OCI-LY1 (cell line): ENCODE measurements around the gene RPL22L1.

Source experiments
- EZH2 ChIP-seq: fragments of 200-600 bp; sonication (generic), shearing (Covaris generic); IDR thresholded peaks from 2 replicates; pipeline ENCODE4 v1.8.0; 2017; ENCODE audit warnings: borderline replicate concordance, mixed run types, mild to moderate bottlenecking, antibody characterized with exemption, low read length, moderate library complexity, mixed read lengths
- TF ChIP-seq, protein P1 (sequence below): fragments of 200-600 bp; sonication (generic), shearing (Covaris generic); IDR thresholded peaks from 2 replicates; pipeline ENCODE4 v1.5.1; 2017; ENCODE audit warnings: mild to moderate bottlenecking, antibody characterized with exemption, low read length, moderate library complexity, mixed read lengths

DNA sequence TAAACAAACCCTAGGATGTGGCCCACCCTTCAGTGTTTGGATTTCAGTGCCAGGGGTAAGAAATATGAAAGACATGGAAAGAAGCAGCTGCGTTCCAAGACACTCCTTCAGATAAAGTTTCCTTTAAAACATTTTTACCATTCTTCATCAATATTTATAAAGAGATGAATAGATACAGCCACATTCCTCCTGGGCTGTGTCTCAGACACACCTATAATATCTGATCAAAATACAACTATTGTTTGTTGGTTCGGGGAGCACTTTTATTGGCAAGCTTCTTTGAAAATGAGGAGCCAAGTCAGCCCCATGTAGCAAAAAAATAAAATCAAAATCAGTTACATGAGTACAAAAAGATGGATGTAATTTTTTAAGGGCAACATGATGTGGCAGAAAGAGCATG is 53.2 kb downstream of the RPL22L1 start:
- TF ChIP-seq, protein P1, sequence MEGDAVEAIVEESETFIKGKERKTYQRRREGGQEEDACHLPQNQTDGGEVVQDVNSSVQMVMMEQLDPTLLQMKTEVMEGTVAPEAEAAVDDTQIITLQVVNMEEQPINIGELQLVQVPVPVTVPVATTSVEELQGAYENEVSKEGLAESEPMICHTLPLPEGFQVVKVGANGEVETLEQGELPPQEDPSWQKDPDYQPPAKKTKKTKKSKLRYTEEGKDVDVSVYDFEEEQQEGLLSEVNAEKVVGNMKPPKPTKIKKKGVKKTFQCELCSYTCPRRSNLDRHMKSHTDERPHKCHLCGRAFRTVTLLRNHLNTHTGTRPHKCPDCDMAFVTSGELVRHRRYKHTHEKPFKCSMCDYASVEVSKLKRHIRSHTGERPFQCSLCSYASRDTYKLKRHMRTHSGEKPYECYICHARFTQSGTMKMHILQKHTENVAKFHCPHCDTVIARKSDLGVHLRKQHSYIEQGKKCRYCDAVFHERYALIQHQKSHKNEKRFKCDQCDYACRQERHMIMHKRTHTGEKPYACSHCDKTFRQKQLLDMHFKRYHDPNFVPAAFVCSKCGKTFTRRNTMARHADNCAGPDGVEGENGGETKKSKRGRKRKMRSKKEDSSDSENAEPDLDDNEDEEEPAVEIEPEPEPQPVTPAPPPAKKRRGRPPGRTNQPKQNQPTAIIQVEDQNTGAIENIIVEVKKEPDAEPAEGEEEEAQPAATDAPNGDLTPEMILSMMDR = no peak
- no peak for TF ChIP-seq EZH2
